H1 (cell line): Measurements from ENCODE around the gene GRIK1. TPM values are rescaled to one million over a fixed set of nuclear protein-coding genes. Genes with fewer than 3 reads are reported as not detected.

ENCODE experiments used
- CTCF ChIA-PET: fragments of 300-600 bp; sonication (Branson Sonifier 250); formaldehyde crosslinking; loops from one replicate; lab custom pipeline; 2021; ENCODE audit not compliant: partially characterized antibody; lab: Charles Lee
- POLR2A ChIA-PET: fragments of 300-600 bp; sonication (Branson Sonifier 250); formaldehyde crosslinking; loops from one replicate; lab custom pipeline; 2021; ENCODE audit warnings: inconsistent platforms; ENCODE audit not compliant: partially characterized antibody; lab: Charles Lee
- DNase-seq, 2 experiments: peaks; one replicate each; pipeline versions ENCODE4 v3.0.0 to v3.0.0-alpha.2; 2010 to 2022; ENCODE audit warnings: low spot score in 2 of 2, low read depth in 1 of 2, mixed read lengths in 1 of 2
- FAIRE-seq: peaks from 2 replicates; lab custom pipeline; 2011; peaks lifted over from hg19 to GRCh38; lab: Jason Lieb, UNC
- H2AFZ ChIP-seq: 2 replicates; pipeline ENCODE4 v1.8.1; 2012; ENCODE audit warnings: low read length, inconsistent platforms
- H2AK5ac ChIP-seq: 2 replicates; pipeline ENCODE4 v1.6.1; 2013; ENCODE audit warnings: low read depth, low read length
- H2BK120ac ChIP-seq: replicated peaks from 2 replicates; pipeline ENCODE3; 2013; ENCODE audit warnings: low read depth, low read length, inconsistent platforms
- H2BK12ac ChIP-seq: 2 replicates; pipeline ENCODE4 v1.6.1; 2013; ENCODE audit warnings: low read depth, low read length
- H2BK15ac ChIP-seq: 2 replicates; pipeline ENCODE4 v1.6.1; 2013; ENCODE audit warnings: low read length
- H2BK20ac ChIP-seq: 2 replicates; pipeline ENCODE4 v1.6.1; 2013; ENCODE audit warnings: low read length
- H2BK5ac ChIP-seq: 2 replicates; pipeline ENCODE4 v1.6.1; 2013; ENCODE audit warnings: low read depth, low read length
- H3K14ac ChIP-seq: 2 replicates; pipeline ENCODE4 v1.6.1; 2013; ENCODE audit warnings: inconsistent platforms; ENCODE audit not compliant: insufficient read length
- H3K18ac ChIP-seq: 2 replicates; pipeline ENCODE4 v1.6.1; 2013; ENCODE audit warnings: low read length; ENCODE audit errors: extremely low read depth
- H3K23ac ChIP-seq: 2 replicates; pipeline ENCODE4 v1.6.1; 2013; ENCODE audit warnings: inconsistent platforms; ENCODE audit not compliant: insufficient read length
- H3K23me2 ChIP-seq: 2 replicates; pipeline ENCODE4 v1.6.1; 2013; ENCODE audit warnings: low read depth, low read length
- H3K27ac ChIP-seq: 2 replicates; pipeline ENCODE4 v1.6.1; 2011; ENCODE audit warnings: low read depth, low read length, inconsistent platforms
- H3K27me3 ChIP-seq, 4 experiments: replicated peaks in 1 of 4; 1 replicate in 1 of 4; 2 replicates in 3 of 4; pipeline versions ENCODE4 v1.6.1 to v1.8.1; 2011 to 2013; ENCODE audit warnings: low read length in 3 of 4, mild to moderate bottlenecking in 3 of 4, inconsistent platforms in 2 of 4, mixed read lengths in 2 of 4, moderate library complexity in 1 of 4; ENCODE audit not compliant: control insufficient read depth in 3 of 4, insufficient read depth in 3 of 4; ENCODE audit errors: extremely low read depth in 1 of 4
- H3K36me3 ChIP-seq, 4 experiments: 2 replicates each; pipeline versions ENCODE4 v1.6.1 to v1.8.1; 2011 to 2013; ENCODE audit warnings: mild to moderate bottlenecking in 4 of 4, low read length in 3 of 4, moderate library complexity in 2 of 4, control low read depth in 1 of 4, inconsistent platforms in 1 of 4; ENCODE audit not compliant: insufficient read depth in 4 of 4, control insufficient read depth in 2 of 4
- H3K4ac ChIP-seq: replicated peaks from 2 replicates; pipeline ENCODE3; 2013; ENCODE audit warnings: low read length, low read depth, mixed read lengths, inconsistent platforms; ENCODE audit not compliant: insufficient read length
- H3K4me1 ChIP-seq, 4 experiments: replicated peaks in 1 of 4; 1 replicate in 1 of 4; 2 replicates in 3 of 4; pipeline versions ENCODE4 v1.6.1 to v1.8.1; 2011 to 2013; ENCODE audit warnings: low read length in 3 of 4, inconsistent platforms in 2 of 4, mixed read lengths in 1 of 4; ENCODE audit not compliant: insufficient read depth in 4 of 4, control insufficient read depth in 3 of 4
- H3K4me2 ChIP-seq, 2 experiments: 2 replicates each; pipeline versions ENCODE4 v1.6.1 to v1.8.1; 2011 to 2013; ENCODE audit warnings: low read depth in 2 of 2, low read length in 2 of 2, control low read depth in 1 of 2, inconsistent platforms in 1 of 2, mild to moderate bottlenecking in 1 of 2; ENCODE audit not compliant: insufficient read depth in 1 of 2
- H3K4me3 ChIP-seq, 4 experiments: fragments of 200-600, 300-600 bp in 1 of 4; sonication (generic), shearing (Covaris generic), sonication (Bioruptor Twin) in 1 of 4; 2 replicates each; pipeline versions ENCODE4 v1.5.1 to v1.8.1; 2011 to 2016; ENCODE audit warnings: low read length in 4 of 4, low read depth in 3 of 4, control low read depth in 2 of 4, inconsistent platforms in 2 of 4, mild to moderate bottlenecking in 2 of 4, mixed read lengths in 1 of 4, moderate library complexity in 1 of 4; ENCODE audit not compliant: insufficient read depth in 2 of 4; ENCODE audit errors: extremely low read depth in 1 of 4
- H3K56ac ChIP-seq: replicated peaks from 2 replicates; pipeline ENCODE3; 2013; ENCODE audit warnings: low read depth, mild to moderate bottlenecking, mixed read lengths, low read length, inconsistent platforms; ENCODE audit not compliant: insufficient read length
- H3K79me1 ChIP-seq: 2 replicates; pipeline ENCODE4 v1.6.1; 2013; ENCODE audit warnings: low read depth, low read length, control low read depth
- H3K79me2 ChIP-seq, 2 experiments: 2 replicates each; pipeline versions ENCODE4 v1.6.1 to v1.8.1; 2012 to 2013; ENCODE audit warnings: low read length in 2 of 2, mild to moderate bottlenecking in 2 of 2, inconsistent platforms in 1 of 2; ENCODE audit not compliant: insufficient read depth in 2 of 2, control insufficient read depth in 1 of 2
- H3K9ac ChIP-seq, 4 experiments: replicated peaks in 1 of 4; 1 replicate in 1 of 4; 2 replicates in 3 of 4; pipeline versions ENCODE4 v1.6.1 to v1.8.1; 2011 to 2013; ENCODE audit warnings: low read depth in 3 of 4, low read length in 3 of 4, control low read depth in 2 of 4, mild to moderate bottlenecking in 2 of 4, moderate library complexity in 2 of 4, inconsistent platforms in 1 of 4; ENCODE audit errors: extremely low read depth in 1 of 4
- H3K9me3 ChIP-seq, 2 experiments: 2 replicates each; pipeline versions ENCODE4 v1.6.1 to v1.8.1; 2012 to 2013; ENCODE audit warnings: mild to moderate bottlenecking in 2 of 2, moderate library complexity in 2 of 2, control low read depth in 1 of 2, inconsistent platforms in 1 of 2, low read depth in 1 of 2, low read length in 1 of 2, mixed read lengths in 1 of 2; ENCODE audit not compliant: insufficient read depth in 2 of 2
- H4K20me1 ChIP-seq, 2 experiments: replicated peaks in 1 of 2; 2 replicates each; pipeline versions ENCODE3 to v1.8.1; 2011 to 2013; ENCODE audit warnings: inconsistent platforms in 2 of 2, low read length in 2 of 2, mild to moderate bottlenecking in 1 of 2; ENCODE audit not compliant: insufficient read depth in 2 of 2, control insufficient read depth in 1 of 2
- H4K5ac ChIP-seq: 2 replicates; pipeline ENCODE4 v1.6.1; 2013; ENCODE audit warnings: low read length, low read depth, mixed read lengths, inconsistent platforms; ENCODE audit not compliant: insufficient read length
- H4K8ac ChIP-seq: 2 replicates; pipeline ENCODE4 v1.8.0; 2013; ENCODE audit warnings: mild to moderate bottlenecking, moderate library complexity, low read length, inconsistent platforms; ENCODE audit not compliant: insufficient read depth; ENCODE audit errors: extremely low read depth
- H4K91ac ChIP-seq: replicated peaks from 2 replicates; pipeline ENCODE3; 2013; ENCODE audit warnings: low read length, mixed read lengths, inconsistent platforms; ENCODE audit not compliant: insufficient read length
- CHD2 ChIP-seq: IDR thresholded peaks from 2 replicates; pipeline ENCODE4 v1.6.1; 2012; ENCODE audit warnings: low read length, improper control_type of control experiment
- EZH2 ChIP-seq: fragments of 200-600 bp; sonication (generic); IDR thresholded peaks from 2 replicates; pipeline ENCODE4 v1.7.1; 2012; ENCODE audit warnings: low read depth, mild to moderate bottlenecking, moderate library complexity, low read length, inconsistent platforms; ENCODE audit not compliant: severe bottlenecking
- KDM4A ChIP-seq: IDR thresholded peaks from one replicate; pipeline ENCODE4 v1.7.1; 2012; ENCODE audit warnings: low read depth, mild to moderate bottlenecking, moderate library complexity, low read length, inconsistent platforms; ENCODE audit not compliant: severe bottlenecking
- PHF8 ChIP-seq: fragments of 200-600 bp; sonication (generic); conservative IDR thresholded peaks from 2 replicates; pipeline ENCODE4 v1.7.1; 2012; ENCODE audit warnings: low read depth, mild to moderate bottlenecking, inconsistent platforms, low read length, moderate library complexity
- POLR2A ChIP-seq, 2 experiments: IDR thresholded peaks; 1 replicate in 1 of 2; 2 replicates in 1 of 2; pipeline ENCODE4 v1.6.1; 2011; ENCODE audit warnings: low read depth in 2 of 2, low read length in 2 of 2, mild to moderate bottlenecking in 2 of 2; ENCODE audit errors: control extremely low read depth in 1 of 2
- RXRA ChIP-seq: IDR thresholded peaks from 2 replicates; pipeline ENCODE4 v1.6.1; 2011; ENCODE audit warnings: low read depth, mild to moderate bottlenecking, low read length, moderate library complexity; ENCODE audit not compliant: insufficient read depth
- SIN3A ChIP-seq, 2 experiments: IDR thresholded peaks in 1 of 2; conservative IDR thresholded peaks in 1 of 2; 2 replicates each; pipeline ENCODE4 v1.6.1; 2011 to 2012; ENCODE audit warnings: low read length in 2 of 2, improper control_type of control experiment in 1 of 2, low read depth in 1 of 2, mild to moderate bottlenecking in 1 of 2
- TEAD4 ChIP-seq: IDR thresholded peaks from 2 replicates; pipeline ENCODE4 v1.6.1; 2012; ENCODE audit warnings: low read depth, low read length, inconsistent platforms, mixed read lengths
- YY1 ChIP-seq: IDR thresholded peaks from 2 replicates; pipeline ENCODE4 v1.6.1; 2011; ENCODE audit warnings: low read depth, mild to moderate bottlenecking, low read length
- ZNF274 ChIP-seq: IDR thresholded peaks from 2 replicates; pipeline ENCODE4 v1.7.0; 2012; ENCODE audit warnings: low read length, borderline replicate concordance; ENCODE audit errors: extremely low read depth
- WGBS, 2 experiments: shearing (Covaris generic) in 1 of 2; methylation state at CpG; one replicate each; pipeline versions ENCODE4 v1.1.6 to v1.1.7; 2013 to 2015; ENCODE audit warnings: low lambda C conversion rate in 2 of 2, mixed read lengths in 2 of 2, inconsistent platforms in 1 of 2, low coverage in 1 of 2, missing lambda C conversion rate in 1 of 2; ENCODE audit not compliant: insufficient replicate concordance in 2 of 2, insufficient coverage in 1 of 2, insufficient read length in 1 of 2; ENCODE audit errors: extremely low coverage in 1 of 2, missing lambda C conversion rate in 1 of 2; 5-methylcytosine and 5-hydroxymethylcytosine counted together
- polyA plus RNA-seq, 7 experiments: library from polyadenylated mRNA; depleted of rRNA in 3 of 7; stranded (reverse) in 5 of 7; unstranded in 2 of 7; fragments of >200 nt in 5 of 7; fragments of 200-250 nt in 2 of 7; gene quantifications; 1 replicate in 5 of 7; 2 replicates in 1 of 7; 4 replicates in 1 of 7; pipeline versions ENCODE4 v1.2.1 to v1.2.3, GENCODE V29; 2011 to 2013; ENCODE audit warnings: missing spikeins in 2 of 7, mixed read lengths in 2 of 7
- total RNA-seq: library from RNA; stranded (reverse); fragmentation: NEBNext Ultra II Directional; extraction: Animal tissue kit (Norgen Biotek cat#: 25700); gene quantifications from 2 replicates; pipeline ENCODE4 v1.2.1, GENCODE V29; 2021

Gene GRIK1
- total and polyA plus RNA-seq, 2 of the 8 experiments (the other 6 are each of a cell fraction or from before 2014, with no cell fraction given), result 0.11 to 0.32 TPM

DNA sequence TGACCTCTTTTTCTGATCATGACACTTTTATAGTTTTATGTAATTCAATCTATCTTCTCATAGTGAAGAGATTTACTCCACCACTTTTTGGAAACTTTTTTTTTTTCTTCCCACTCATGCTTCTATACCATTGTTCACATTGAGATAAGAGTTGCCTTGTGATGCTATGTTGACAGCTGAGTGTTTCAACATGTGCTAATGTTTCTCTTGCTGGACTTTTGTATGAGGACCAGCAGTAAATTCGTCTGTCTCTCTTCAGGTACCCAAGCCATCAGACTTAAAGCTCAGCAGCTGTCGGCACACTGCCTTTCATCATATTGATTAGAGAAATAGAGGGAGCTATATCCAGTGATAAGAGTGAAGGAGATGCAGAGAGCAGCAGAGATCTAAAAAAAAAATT is 227.0 kb downstream of the GRIK1 start:
- no peak overlapping the region for H3K14ac ChIP-seq
- WGBS, 2 experiments, result 84% methylated on average over 2 of the region's 2 CpGs; no CpG with 5 or more reads in 1 of the 2 experiments
- no peak overlapping the region for H3K18ac ChIP-seq
- peaks cover 11 to 13% of the 10 kb centered on the region in 2 experiments; a peak in 3 of 4 replicates for H3K9me3 ChIP-seq
- H4K5ac ChIP-seq, result no peak overlapping the region
- H3K56ac ChIP-seq, result no peak overlapping the region
- ChIA-PET POLR2A (no interaction called here), CTCF (interaction anchor here (0.6 to 1.3 kb wide), 2 partner anchors 57 to 236 kb away, joined by 3 read pairs; no protein-coding TSS in a partner anchor)
- H3K4me1 ChIP-seq, result no peaks in the 10 kb centered on the region
- H2BK15ac ChIP-seq, result no peak overlapping the region
- H3K79me1 ChIP-seq, result no peaks in the 10 kb centered on the region
- no peaks in the 10 kb centered on the region for H3K79me2 ChIP-seq
- FAIRE-seq, result no peak
- H3K23me2 ChIP-seq, result no peaks in the 10 kb centered on the region
- no peak overlapping the region for H4K8ac ChIP-seq
- H3K4me3 ChIP-seq, result no peak overlapping the region
- no peak for TF ChIP-seq EZH2
- no peak for TF ChIP-seq POLR2A (IDR thresholded peaks at IDR 0.05; ENCODE audit: control extremely low read depth in 1 of 2, low read depth in 2 of 2, low read length in 2 of 2)
- TF ChIP-seq YY1, result no peak
- TF ChIP-seq KDM4A, result no peak
- TF ChIP-seq RXRA, result no peak
- no peak for TF ChIP-seq SIN3A (conservative IDR thresholded peaks at IDR 0.05 in 1 of 2, IDR thresholded peaks at IDR 0.05 in 1 of 2; ENCODE audit: low read depth in 1 of 2, low read length in 2 of 2)
- no peak for TF ChIP-seq CHD2
- TF ChIP-seq TEAD4, result no peak
- TF ChIP-seq ZNF274, result no peak
- no peak for TF ChIP-seq PHF8
- no peak overlapping the region for H3K23ac ChIP-seq
- no peak overlapping the region for H4K91ac ChIP-seq
- no peak overlapping the region for H3K9ac ChIP-seq
- no peak overlapping the region for H2BK20ac ChIP-seq
- H3K4me2 ChIP-seq, result no peak overlapping the region
- no peaks in the 10 kb centered on the region for H4K20me1 ChIP-seq
- no peak for DNase-seq
- H3K27me3 ChIP-seq, result no peaks in the 10 kb centered on the region
- no peaks in the 10 kb centered on the region for H3K36me3 ChIP-seq
- H2BK12ac ChIP-seq, result no peak overlapping the region
- H2BK120ac ChIP-seq, result no peak overlapping the region
- H2AFZ ChIP-seq, result no peak overlapping the region
- H2BK5ac ChIP-seq, result no peak overlapping the region
- no peak overlapping the region for H3K27ac ChIP-seq
- no peak overlapping the region for H2AK5ac ChIP-seq
- H3K4ac ChIP-seq, result no peak overlapping the region
